ENCODE data around the gene SPEM1.

Gene SPEM1

GRCh38 chr17:7394452-7395191 lies 25.5 kb upstream of the SPEM1 start, which contains the start of gene PLSCR3:
TSS of gene PLSCR3 (minus strand) at chr17:7394525. CDS start at chr17:7394110, 415 bp downstream.
- POLR2A ChIA-PET (ENCODE audit: low non-redundant PET) = interaction anchor here (0.6 to 1.3 kb wide), 4 partner anchors 9 to 42 kb away, joined by 3 to 13 read pairs (median 4); partner anchors contain the start of genes TMEM256 and TMEM95
- DNase-seq (ENCODE audit: low spot score) = peak; percentile 79
- CTCF ChIA-PET = interaction anchor here (1.0 to 2.3 kb wide), 2 partner anchors 33 to 42 kb away, joined by 3 to 7 read pairs; no protein-coding TSS in a partner anchor
- H3K27ac ChIP-seq = peak within 1 kb of the TSS; percentile 93
- TF ChIP-seq CTCF (conservative IDR thresholded peaks at IDR 0.05; ENCODE audit: low read depth) = peak; percentile 17; the same call in 1 of the 2 replicates

GRCh38 chr17:7396147-7396546 lies 24.0 kb upstream of the SPEM1 start:
- ChIA-PET CTCF (no interaction called here), POLR2A (ENCODE audit: low non-redundant PET) (no interaction called here)
- TF ChIP-seq CTCF (conservative IDR thresholded peaks at IDR 0.05; ENCODE audit: low read depth) = no peak
- peak overlapping the region; percentile 19; the same call in 1 of the 2 replicates for H3K27ac ChIP-seq
- no peak for DNase-seq (ENCODE audit: low spot score)

GRCh38 chr17:7398612-7399011 lies 21.5 kb upstream of the SPEM1 start:
- no peak overlapping the region for H3K27ac ChIP-seq
- POLR2A ChIA-PET (ENCODE audit: low non-redundant PET) = no interaction called here
- no peak for TF ChIP-seq CTCF (conservative IDR thresholded peaks at IDR 0.05; ENCODE audit: low read depth)
- CTCF ChIA-PET = no interaction called here
- no peak for DNase-seq (ENCODE audit: low spot score)

GRCh38 chr17:7403043-7403726 lies 16.9 kb upstream of the SPEM1 start:
- ChIA-PET POLR2A (ENCODE audit: low non-redundant PET) (interaction anchor here (0.5 to 1.1 kb wide), 2 partner anchors 9 to 78 kb away, joined by 3 to 13 read pairs; partner anchors contain the start of gene PLSCR3), CTCF (interaction anchor here (1.1 to 1.6 kb wide), 4 partner anchors 33 to 52 kb away, joined by 3 to 8 read pairs (median 5); no protein-coding TSS in a partner anchor)
- H3K27ac ChIP-seq = peak overlapping the region; percentile 88
- no peak for TF ChIP-seq CTCF (conservative IDR thresholded peaks at IDR 0.05; ENCODE audit: low read depth)
- no peak for DNase-seq (ENCODE audit: low spot score)

- H3K27ac ChIP-seq = peak overlapping the region; percentile 88
- no peak for TF ChIP-seq CTCF (conservative IDR thresholded peaks at IDR 0.05; ENCODE audit: low read depth)
- ChIA-PET CTCF (interaction anchor here (0.6 to 1.3 kb wide), 4 partner anchors 33 to 68 kb away, joined by 3 to 7 read pairs (median 3); no protein-coding TSS in a partner anchor), POLR2A (ENCODE audit: low non-redundant PET) (interaction anchor here (0.5 to 1.1 kb wide), 5 partner anchors 9 to 79 kb away, joined by 3 to 13 read pairs (median 3); partner anchors contain the start of genes PLSCR3 and TMEM102)
- DNase-seq (ENCODE audit: low spot score) = peak; percentile 64
Measured at GRCh38 chr17:7403727-7403976, 16.5 kb upstream of the SPEM1 start.

GRCh38 chr17:7403977-7404736 lies 16.0 kb upstream of the SPEM1 start, which contains the start of gene TMEM256:
TSS of gene TMEM256 (minus strand) at chr17:7404097. CDS start at chr17:7404084, 13 bp downstream.
- TF ChIP-seq CTCF (conservative IDR thresholded peaks at IDR 0.05; ENCODE audit: low read depth) = no peak
- CTCF ChIA-PET = interaction anchor here (0.6 to 1.3 kb wide), 4 partner anchors 33 to 69 kb away, joined by 3 to 7 read pairs (median 3); no protein-coding TSS in a partner anchor
- POLR2A ChIA-PET (ENCODE audit: low non-redundant PET) = interaction anchor here (0.6 to 1.1 kb wide), 5 partner anchors 10 to 81 kb away, joined by 3 to 13 read pairs (median 3); partner anchors contain the start of genes PLSCR3 and TMEM102
- H3K27ac ChIP-seq = peak within 1 kb of the TSS; percentile 88
- DNase-seq (ENCODE audit: low spot score) = peak; percentile 97
